Forelimb muscle (tissue), 1 donor: ENCODE results near the gene MADD. TPM values are rescaled to one million over a fixed set of nuclear protein-coding genes. Genes with fewer than 3 reads are reported as not detected.

Source experiments
- DNase-seq: peaks from one replicate; pipeline ENCODE4 v3.0.0-alpha.2; 2013; ENCODE audit warnings: low read depth
- polyA plus RNA-seq: library from polyadenylated mRNA; unstranded; fragments of 120-200 nt; gene quantifications from one replicate; pipeline ENCODE4 v1.2.1, GENCODE V29; 2013; ENCODE audit not compliant: insufficient read length

Gene MADD
- polyA plus RNA-seq = 31.6 TPM

DNA sequence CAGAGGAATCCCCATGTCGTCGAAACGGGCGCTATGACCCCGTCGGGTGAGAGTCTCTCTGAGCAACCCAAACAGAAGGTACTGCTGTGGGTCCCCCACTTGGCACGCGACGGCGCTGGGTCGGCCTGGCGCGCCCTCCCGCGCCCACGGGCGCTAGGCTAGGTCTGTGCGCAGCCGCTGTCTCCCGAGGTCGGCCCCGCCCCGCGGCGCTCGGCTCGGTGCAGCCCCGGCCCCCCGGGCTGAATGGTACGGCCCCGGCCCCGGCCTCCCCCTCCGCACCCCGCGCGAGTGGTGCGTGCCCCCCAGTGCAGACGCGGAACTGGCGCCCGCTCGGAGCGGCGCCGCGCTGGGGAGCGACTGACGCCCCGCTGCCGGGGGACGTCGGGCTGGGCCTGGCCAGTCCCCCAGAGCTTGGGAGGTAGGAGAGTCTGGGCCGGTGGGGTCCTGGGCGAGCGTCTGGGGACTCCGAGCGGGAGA, at the start of gene MADD:
Gene MADD, plus strand, starts transcription at position 305 of the 477 bp plus-strand sequence.
- no peak for DNase-seq

DNA sequence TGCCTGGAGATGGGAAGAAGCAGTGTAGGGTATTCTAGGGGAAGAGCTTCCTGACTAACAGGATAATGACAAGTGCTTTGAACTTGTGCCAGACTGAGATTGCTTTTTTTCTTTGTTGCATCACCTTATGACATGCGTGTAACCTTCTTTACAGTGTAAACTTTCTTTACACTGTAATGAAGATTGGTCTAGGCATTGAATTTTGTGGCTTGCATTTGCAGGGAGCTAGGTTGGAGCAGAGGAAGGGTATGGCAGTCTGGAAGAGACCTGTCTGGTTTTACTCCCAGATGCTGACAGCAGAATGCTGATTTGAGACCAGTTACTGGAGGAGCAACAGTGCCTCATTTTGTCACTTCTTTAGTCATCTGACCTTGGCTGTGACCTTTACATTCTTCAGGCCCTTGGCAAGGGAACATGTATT, 49.5 kb upstream of the MADD start:
- DNase-seq = no peak

GRCh38 chr11:47222696-47223095, 47.2 kb upstream of the MADD start:
- DNase-seq = no peak

DNA sequence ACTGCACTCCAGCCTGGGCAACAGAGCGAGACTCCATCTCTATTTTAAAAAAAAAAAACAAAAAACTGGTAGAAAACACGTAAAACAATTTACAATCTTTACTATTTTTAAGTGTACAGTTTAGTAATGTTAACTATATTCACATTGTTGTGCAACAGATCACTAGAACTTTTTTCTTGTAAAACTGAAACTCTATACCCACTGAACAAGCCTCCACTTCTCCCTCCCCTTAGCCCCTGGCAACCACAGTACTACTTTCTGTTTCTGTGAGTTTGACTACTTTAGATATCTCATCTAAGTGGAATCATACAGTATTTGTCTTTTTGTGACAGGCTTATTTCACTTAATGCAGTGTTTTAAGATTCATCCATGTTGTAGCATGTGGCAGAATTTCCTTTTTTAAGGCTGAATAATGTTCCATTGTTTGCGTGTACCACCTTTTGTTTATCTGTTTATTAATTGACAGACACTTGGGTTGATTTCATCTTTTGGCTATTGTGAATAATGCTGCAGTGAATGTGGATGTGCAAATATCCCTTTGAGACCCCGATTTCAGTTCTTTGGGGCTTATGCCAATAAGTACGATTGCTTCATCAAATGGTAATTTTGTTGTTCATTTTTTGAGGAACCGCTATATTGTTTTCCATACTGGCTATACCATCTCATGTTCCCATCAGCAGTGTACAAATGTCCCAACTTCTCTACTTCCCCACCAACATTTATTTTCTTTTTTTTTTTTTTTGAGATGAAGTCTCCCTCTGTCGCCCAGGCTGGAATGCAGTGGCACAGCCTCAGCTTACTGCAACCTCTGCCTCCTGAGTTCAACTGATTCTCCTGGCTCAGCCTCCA, 44.2 kb upstream of the MADD start:
- no peak for DNase-seq

- DNase-seq = no peak
Measured at GRCh38 chr11:47229161-47229560, 40.8 kb upstream of the MADD start.

DNA sequence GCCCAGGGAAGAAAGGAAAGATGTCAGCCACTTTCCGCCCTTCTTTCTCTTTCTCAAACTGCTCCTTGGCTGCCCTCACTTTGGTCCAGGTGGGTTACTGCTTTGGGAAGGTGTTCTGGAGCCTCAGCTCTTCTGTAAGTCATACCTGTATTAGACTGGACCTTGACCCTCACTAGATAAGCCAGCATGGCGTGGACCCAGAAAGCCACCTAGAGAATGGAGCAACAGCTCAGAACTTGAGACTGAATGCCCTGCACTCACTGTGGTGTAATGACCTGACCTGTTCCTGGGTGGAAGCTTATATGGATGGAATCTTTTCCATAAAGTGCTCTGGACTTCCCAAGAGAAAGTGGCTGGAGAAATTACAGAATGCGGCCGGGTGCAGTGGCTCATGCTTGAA, 36.9 kb upstream of the MADD start:
- no peak for DNase-seq

DNA sequence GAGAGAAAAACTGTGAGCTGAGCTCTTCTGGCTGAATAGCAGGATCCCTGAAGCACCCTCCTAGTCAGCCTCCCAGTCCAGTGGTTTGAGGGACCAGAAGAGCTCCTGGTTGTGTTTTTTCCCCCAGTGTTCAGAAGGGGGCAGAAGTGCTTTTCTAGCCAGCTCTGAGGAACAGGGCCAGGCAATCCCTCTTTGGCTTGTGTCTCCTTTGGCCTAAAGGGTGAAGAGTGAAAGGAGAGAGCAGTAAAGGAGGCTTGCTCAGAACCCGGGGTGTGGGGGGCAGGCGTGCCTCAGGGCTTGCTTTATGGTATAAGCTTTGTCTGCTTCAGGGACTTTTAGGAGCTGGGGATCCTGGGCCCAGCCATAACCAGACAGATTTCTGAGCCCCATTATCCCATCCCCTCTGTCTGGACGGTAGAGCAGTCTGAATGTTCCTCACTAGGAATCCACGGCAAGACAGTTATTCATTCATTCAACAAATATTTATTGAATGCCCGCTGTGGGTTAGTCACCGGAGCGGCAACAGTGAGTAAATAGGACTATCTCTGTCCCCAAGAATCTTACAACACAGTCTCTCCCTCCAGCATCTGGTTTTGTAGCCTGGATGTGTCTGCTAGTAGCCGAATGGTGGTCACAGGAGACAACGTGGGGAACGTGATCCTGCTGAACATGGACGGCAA, 35.8 kb upstream of the MADD start:
- no peak for DNase-seq

- DNase-seq = no peak
Measured at GRCh38 chr11:47234669-47235100, 35.2 kb upstream of the MADD start.

DNA sequence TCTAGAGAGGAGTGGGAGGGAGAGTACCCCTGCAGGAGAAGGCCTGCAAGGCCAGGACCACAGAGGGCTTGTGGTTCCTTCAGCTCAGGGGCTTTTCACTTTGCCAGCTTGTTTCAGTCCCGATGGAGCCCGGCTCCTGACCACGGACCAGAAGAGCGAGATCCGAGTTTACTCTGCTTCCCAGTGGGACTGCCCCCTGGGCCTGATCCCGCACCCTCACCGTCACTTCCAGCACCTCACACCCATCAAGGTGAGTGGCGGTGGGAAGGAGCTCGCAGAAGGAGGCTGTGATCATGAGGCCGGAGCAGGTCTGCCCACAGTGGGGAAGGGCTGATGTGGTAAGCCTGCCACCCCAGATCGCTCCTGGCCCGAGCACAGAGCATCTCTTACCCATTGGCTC, 34.8 kb upstream of the MADD start:
- no peak for DNase-seq

DNA sequence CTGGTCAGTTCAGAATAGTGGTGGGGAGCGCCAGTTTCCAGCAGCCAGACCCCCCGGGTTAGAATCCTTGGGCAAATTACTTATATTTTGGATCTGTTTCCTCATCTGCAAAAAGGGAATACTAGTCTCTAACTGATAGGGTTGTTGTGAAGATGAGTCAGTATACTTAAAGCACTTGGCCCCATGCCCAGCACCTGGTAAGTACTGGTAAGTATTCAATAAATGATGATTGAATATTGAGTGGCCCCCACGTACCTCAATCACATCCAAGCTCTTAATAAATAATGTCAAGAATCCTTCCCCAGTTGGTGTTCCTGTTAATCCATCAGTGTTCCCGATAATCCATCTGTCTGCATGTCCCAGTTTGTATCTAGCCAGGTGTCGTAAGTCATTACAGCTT, 33.5 kb upstream of the MADD start:
- no peak for DNase-seq

- DNase-seq = no peak
Measured at GRCh38 chr11:47239852-47240251, 30.1 kb upstream of the MADD start.

DNA sequence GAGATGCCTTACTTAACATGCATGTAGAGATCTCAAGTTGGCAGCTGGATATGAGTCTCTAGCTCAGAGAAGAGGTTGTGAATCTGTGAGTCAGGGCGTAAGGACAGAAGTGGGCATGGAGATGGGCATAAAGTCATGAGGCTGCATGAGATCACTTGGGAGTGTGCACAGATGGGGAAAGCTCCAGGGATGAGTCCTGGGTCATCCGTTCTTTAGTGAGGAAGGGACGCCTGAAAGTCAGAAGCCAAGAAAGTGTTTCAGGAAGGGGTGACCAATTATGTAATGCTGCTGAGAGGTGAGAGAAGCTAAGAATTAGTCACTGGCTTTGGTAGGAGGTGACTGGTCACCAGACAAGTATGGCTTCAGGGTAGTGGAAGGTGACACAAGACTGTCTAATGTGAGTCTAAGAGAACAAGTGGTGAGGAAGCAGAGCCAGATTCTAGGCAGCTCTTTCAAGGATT, 28.1 kb upstream of the MADD start:
- no peak for DNase-seq

GRCh38 chr11:47242596-47243192, 27.2 kb upstream of the MADD start:
- DNase-seq = no peak

GRCh38 chr11:47243454-47243853, 26.5 kb upstream of the MADD start:
- no peak for DNase-seq

DNA sequence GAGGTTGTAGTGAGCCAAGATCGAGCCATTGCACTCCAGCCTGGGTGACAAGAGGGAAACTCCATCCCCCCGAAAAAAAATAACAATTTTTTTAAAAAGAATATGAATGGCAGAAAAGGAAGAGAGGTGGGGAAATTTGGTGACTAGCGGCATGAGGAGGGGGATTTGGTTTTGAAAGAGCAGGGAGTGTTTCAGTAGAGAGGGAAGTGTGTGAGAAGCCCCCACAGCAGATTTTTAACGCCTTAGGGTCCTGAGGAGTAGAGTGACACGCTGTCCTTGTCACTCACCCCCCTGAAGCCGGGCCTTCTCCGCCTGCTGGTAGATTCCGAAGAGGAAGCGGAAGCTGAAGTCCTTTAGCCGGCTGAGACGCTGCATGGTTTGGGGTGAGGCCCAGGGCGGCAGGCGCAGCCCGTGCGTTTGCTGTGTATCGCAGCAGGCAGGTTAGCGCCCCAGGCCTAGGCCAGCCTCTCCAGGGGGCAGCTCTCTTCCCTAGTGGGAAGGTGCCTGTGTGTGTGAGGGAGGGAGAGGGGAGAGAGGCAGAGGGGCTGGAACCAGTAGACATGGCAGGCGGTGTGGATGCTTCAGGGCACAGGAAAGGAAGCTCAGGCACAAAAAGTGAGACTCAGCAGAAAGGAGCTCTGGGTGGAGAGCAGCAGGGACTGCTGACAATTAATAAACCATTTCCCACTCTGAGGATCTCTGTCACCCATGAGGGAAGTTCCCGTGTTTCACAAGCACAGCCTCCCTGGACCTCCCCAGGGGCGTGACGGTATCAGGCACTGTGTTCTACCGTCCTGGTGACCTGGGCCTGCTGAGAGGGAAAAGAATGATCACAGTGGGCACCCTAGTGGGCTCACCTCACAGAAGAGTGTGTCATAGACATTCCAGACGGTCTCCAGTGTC, 25.2 kb upstream of the MADD start:
- DNase-seq = no peak

DNA sequence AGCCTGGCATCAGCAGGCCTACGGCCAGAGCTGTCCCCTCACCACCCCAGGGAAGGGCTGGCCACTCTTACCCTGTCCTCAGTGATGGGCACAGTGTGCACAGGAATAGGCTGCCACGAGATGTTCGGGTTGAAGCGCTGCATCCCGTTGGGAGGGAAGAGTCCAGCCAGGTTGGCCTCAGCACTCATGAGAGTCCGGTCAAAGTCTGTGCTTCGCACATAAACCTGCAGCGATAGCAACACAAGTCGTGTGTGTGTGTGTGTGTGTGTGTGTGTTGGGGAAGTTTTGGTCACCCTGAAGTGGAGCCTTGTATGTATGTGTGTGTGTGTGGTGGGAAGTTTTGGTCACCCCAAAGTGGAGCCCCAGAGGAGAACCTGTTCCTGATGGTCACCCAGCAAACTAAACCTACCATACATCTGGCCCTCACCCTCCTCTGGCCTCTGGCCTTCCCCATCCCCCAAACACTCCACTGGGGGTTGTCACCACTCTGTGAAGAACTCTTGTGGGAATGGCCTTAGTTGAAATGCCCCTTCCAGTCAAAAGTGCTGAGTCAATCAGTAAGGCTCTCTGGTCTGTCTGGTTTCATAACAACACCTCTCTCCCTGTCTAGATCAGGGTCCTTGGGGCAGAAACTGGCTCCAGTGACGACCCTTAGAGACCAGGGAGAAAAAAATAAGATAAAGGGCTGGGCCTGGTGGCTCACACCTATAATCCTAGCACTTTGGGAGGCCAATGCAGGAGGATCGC, 24.1 kb upstream of the MADD start:
- DNase-seq = no peak

DNA sequence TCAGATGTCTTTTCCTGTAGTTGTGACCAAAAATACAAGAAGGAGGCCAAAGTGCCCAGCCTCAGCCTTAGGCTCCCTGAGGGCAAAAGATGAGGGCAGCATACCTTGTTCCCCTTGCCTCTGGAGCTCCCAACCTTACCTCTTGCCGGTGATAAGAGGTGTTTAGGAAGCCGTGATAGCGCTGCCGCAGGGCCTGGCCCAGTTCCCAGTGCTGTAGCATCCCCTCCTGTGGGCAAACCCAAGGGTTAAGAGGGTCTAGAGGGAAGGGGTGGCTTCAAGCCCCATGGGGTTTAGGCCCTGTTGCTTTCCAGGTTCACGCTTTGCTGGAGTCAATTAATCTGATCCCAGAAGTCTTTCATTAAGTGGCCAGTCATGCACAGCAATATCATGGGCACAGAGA, 22.4 kb upstream of the MADD start:
- DNase-seq = no peak

DNA sequence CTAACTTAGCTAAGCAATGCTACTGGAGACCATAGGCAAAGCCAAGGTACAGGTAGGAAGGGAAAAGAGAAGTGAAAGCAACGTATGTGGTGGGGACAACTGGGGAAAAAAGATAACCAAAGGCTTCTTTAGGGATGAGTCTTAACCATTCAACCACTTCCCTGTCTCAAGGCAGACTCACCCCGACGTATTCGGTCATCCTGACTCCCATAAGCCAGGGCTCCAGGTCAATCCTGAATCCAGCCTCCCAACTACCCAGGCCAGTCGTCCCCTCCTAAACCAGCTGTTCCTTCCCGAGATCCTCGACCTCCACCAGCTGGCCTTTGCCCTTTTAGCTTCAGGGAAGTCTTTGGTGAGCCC, 21.6 kb upstream of the MADD start:
- no peak for DNase-seq

DNA sequence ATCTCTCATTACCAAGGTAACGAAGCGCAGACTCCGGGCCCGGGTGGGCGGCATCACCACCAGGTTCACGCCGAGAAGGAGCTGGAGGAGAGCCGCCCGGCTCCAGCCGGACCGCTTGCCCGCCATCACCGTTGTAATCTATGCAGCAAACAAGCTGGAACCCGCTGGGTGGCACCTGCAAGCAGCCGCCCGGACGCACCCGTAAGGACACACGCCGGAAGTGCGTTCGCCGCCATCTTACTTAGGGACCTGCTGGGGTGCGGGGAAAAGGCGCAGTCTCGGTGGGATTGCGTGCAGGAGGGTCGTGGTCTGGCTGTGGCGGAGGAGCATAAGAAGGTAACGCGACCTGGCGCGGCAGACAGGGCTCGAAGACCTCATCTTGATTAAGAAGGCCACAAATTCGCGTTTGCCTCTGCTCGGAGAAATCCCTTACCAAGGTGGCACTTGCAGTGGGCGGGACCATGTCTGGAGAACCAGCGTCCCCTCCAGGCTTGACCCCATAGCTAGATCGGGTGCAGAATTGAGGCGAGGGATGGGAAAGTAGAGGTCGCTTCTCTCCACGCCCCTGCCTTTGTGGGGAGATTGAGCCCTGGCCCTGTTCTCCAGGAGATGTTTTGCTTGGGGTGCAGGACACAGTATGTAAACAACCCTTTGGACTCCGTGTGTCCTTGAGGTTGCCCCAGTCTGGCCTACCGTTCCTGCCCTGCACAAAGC, 21.1 kb upstream of the MADD start, which contains the start of gene ACP2:
Gene ACP2, minus strand, starts transcription at position 151 of the 714 bp plus-strand sequence. Its CDS starts 25 bp downstream, at position 126.
- DNase-seq = no peak

DNA sequence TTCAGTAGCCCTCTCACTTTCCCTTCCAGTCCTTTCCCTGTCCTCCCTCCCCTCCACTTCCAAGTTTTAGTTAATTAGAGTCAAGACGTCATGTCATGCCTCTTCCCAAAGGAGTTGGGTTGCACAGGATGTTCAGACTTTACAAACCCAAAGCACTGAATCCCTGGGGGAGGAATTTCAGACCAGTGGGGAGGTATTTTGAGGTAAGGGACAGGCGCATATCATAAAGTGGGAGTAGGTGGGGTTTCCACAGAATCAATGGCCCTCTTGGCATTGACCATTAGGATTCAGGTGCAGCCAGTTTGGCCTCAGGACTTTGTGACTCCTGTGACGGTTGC, 20.6 kb upstream of the MADD start:
- no peak for DNase-seq
